Ovary (tissue), 9 donors: ENCODE data around the gene BIK. TPM values are rescaled to one million over a fixed set of nuclear protein-coding genes. Genes with fewer than 3 reads are reported as not detected.
A peak's percentile ranks its signal among the peaks of the same experiment; 100 is the strongest.
"Not testable (repeated sequence)": the region's sequence is repeated elsewhere in the genome, so short reads cannot be mapped to it uniquely, and the experiment has no call there.

Experiments used
- DNase-seq, 5 donors: peaks; one replicate each; pipeline ENCODE4 v3.0.0-alpha.2; 2019 to 2020
- H3K27ac ChIP-seq, 2 donors: fragments of 200-600 bp; one replicate each; pipeline versions ENCODE4 v1.5.1 to v1.8.0; 2019 to 2022
- H3K27me3 ChIP-seq: fragments of 200-600 bp; one replicate; pipeline ENCODE4 v1.8.0; 2022
- H3K36me3 ChIP-seq: fragments of 200-600 bp; sonication (generic); one replicate; pipeline ENCODE4 v1.5.1; 2019
- H3K4me1 ChIP-seq: one replicate; pipeline ENCODE4 v1.8.1; 2013; ENCODE audit warnings: mild to moderate bottlenecking, moderate library complexity; ENCODE audit not compliant: insufficient read depth
- H3K4me3 ChIP-seq: fragments of 200-600 bp; sonication (generic); one replicate; pipeline ENCODE4 v1.5.1; 2017
- H3K9me3 ChIP-seq, 2 donors: fragments of 200-600 bp in 1 of 2; sonication (generic) in 1 of 2; one replicate each; pipeline versions ENCODE4 v1.5.1 to v1.8.1; 2013 to 2019; ENCODE audit warnings: mild to moderate bottlenecking in 1 of 2, moderate library complexity in 1 of 2
- CTCF ChIP-seq, 3 donors: fragments of 450-650 bp in 2 of 3; fragments of 200-600 bp in 1 of 3; IDR thresholded peaks; one replicate each; pipeline versions ENCODE4 v1.5.1 to v1.8.0; 2016 to 2022; ENCODE audit warnings: antibody characterized with exemption in 3 of 3, mild to moderate bottlenecking in 1 of 3
- EP300 ChIP-seq: sonication (generic); formaldehyde crosslinking; IDR thresholded peaks from one replicate; pipeline ENCODE4 v1.6.1; 2017; ENCODE audit warnings: antibody characterized with exemption
- POLR2A ChIP-seq: fragments of 450-650 bp; IDR thresholded peaks from one replicate; pipeline ENCODE4 v1.6.1; 2017; ENCODE audit warnings: antibody characterized with exemption, mild to moderate bottlenecking, moderate library complexity
- WGBS, 3 donors: extraction: QIAGEN DNeasy Blood & Tissue Kit in 1 of 3; methylation state at CpG; one replicate each; pipeline versions ENCODE4 v1.1.5 to v1.1.7; 2013 to 2017; 5-methylcytosine and 5-hydroxymethylcytosine counted together
- intact Hi-C, 4 donors: fragments of 100-400 bp; cut with DNase I; formaldehyde crosslinking; loops; one replicate each; pipeline versions ENCODE4 v1.11.0 to v1.15.1; 2022 to 2023
- polyA plus RNA-seq, 2 donors: library from polyadenylated mRNA; stranded (reverse); fragments of 200-250 nt in 1 of 2; fragments of 350-450 nt in 1 of 2; fragmentation: Illumina TruSeq in 1 of 2; extraction: RNeasy Lipid Tissue Mini Kit (QIAGEN cat#74804) in 1 of 2; gene quantifications; one replicate each; pipeline ENCODE4 v1.2.3, GENCODE V29; 2013 to 2014
- total RNA-seq, 7 donors: library from RNA; depleted of rRNA in 2 of 7; stranded (reverse); fragments of >200 nt in 2 of 7; fragmentation: NEBNext Ultra II Directional in 3 of 7; extraction: Animal tissue kit (Norgen Biotek cat#: 25700) in 3 of 7; gene quantifications; one replicate each; pipeline versions ENCODE4 v1.1.0 to v1.2.4, GENCODE V29; 2016 to 2023
- donor health status: DM: no; HTN: no; CAD: no; lungs with moderate emphysema.
- donor health status: DM: no; HTN: no; CAD: no.
- donor health status: Bipolar disorder and iron deficiency.
- donor health status: DM: yes; HTN: yes; CAD: no.
- donor health status: DM: no; HTN: no; CAD: no.
- donor health status: DM: yes; HTN: yes; CAD: no.

BIK gene
- total and polyA plus RNA-seq, 9 donors = 0.31 to 15.2 (median 0.48) TPM; not detected in 4

GRCh38 chr22:43098356-43098755 lies 12.2 kb upstream of the BIK start:
- H3K4me1 ChIP-seq = peaks cover 12% of the 10 kb centered on the region
- DNase-seq = no peak
- H3K36me3 ChIP-seq = no peaks in the 10 kb centered on the region
- no peaks in the 10 kb centered on the region for H3K27me3 ChIP-seq
- WGBS, 3 donors = 74 to 85% (median 75%) methylated on average over 4 of the region's 4 CpGs
- no peak overlapping the region for H3K4me3 ChIP-seq
- intact Hi-C loops = loop anchor here in 1 of 4 donors (10.0 kb wide), 1 partner anchor 434 kb away; no protein-coding TSS in a partner anchor
- no peaks in the 10 kb centered on the region for H3K9me3 ChIP-seq
- TF ChIP-seq EP300 (no peak), CTCF (IDR thresholded peaks at IDR 0.05) (no peak), POLR2A (no peak)
- H3K27ac ChIP-seq = no peak overlapping the region

GRCh38 chr22:43099095-43099494 lies 11.5 kb upstream of the BIK start:
- no peaks in the 10 kb centered on the region for H3K9me3 ChIP-seq
- peaks cover 12% of the 10 kb centered on the region for H3K4me1 ChIP-seq
- no peaks in the 10 kb centered on the region for H3K27me3 ChIP-seq
- TF ChIP-seq EP300 (no peak), CTCF (IDR thresholded peaks at IDR 0.05) (no peak), POLR2A (no peak)
- no peak for DNase-seq
- H3K4me3 ChIP-seq = no peak overlapping the region
- H3K27ac ChIP-seq = no peak overlapping the region
- intact Hi-C loops = loop anchor here in 1 of 4 donors (10.0 kb wide), 1 partner anchor 434 kb away; no protein-coding TSS in a partner anchor
- no peaks in the 10 kb centered on the region for H3K36me3 ChIP-seq
- 77 to 80% (median 78%) methylated on average over 4 of the region's 4 CpGs for WGBS, 3 donors

GRCh38 chr22:43100225-43100624 lies 10.3 kb upstream of the BIK start:
- Histone ChIP-seq H3K27ac (no peak overlapping the region), H3K4me1 (peaks cover 12% of the 10 kb centered on the region), H3K27me3 (no peaks in the 10 kb centered on the region), H3K9me3 (no peaks in the 10 kb centered on the region), H3K4me3 (no peak overlapping the region), H3K36me3 (no peaks in the 10 kb centered on the region)
- no peak for DNase-seq
- WGBS, 3 donors = 57 to 70% (median 70%) methylated on average over 5 of the region's 5 CpGs
- intact Hi-C loops = no loop called here
- TF ChIP-seq POLR2A (no peak), CTCF (IDR thresholded peaks at IDR 0.05) (no peak), EP300 (no peak)

GRCh38 chr22:43101306-43101705 lies 9.2 kb upstream of the BIK start:
- TF ChIP-seq POLR2A = no peak
- no peak for TF ChIP-seq CTCF (IDR thresholded peaks at IDR 0.05)
- no peak for TF ChIP-seq EP300
- Histone ChIP-seq H3K4me1 (peaks cover 12% of the 10 kb centered on the region), H3K9me3 (no peaks in the 10 kb centered on the region), H3K4me3 (no peak overlapping the region), H3K27me3 (no peaks in the 10 kb centered on the region), H3K27ac (peak overlapping the region in 1 of 2 donors; percentile 43), H3K36me3 (no peaks in the 10 kb centered on the region)
- WGBS, 3 donors = 7 to 41% (median 16%) methylated on average over 7 of the region's 7 CpGs
- peak; percentile 50 to 77 (median 72) for DNase-seq
- intact Hi-C loops = no loop called here

- intact Hi-C loops, DNase-seq: not testable (repeated sequence)
- 49 to 71% (median 67%) methylated on average over 15 of the region's 15 CpGs for WGBS, 3 donors
Observed at GRCh38 chr22:43104056-43104625, 6.4 kb upstream of the BIK start.

GRCh38 chr22:43104950-43105349 lies 5.6 kb upstream of the BIK start:
- H3K27me3 ChIP-seq, H3K27ac ChIP-seq, DNase-seq, intact Hi-C loops, H3K36me3 ChIP-seq, H3K4me3 ChIP-seq, H3K9me3 ChIP-seq: not testable (repeated sequence)
- WGBS, 3 donors = 96 to 98% (median 98%) methylated on average over 3 of the region's 3 CpGs
- peaks cover 12% of the 10 kb centered on the region for H3K4me1 ChIP-seq

More at GRCh38 chr22:43104056-43104625, 6.4 kb upstream of the BIK start:
- not testable (repeated sequence) for H3K9me3 ChIP-seq, H3K27ac ChIP-seq, H3K36me3 ChIP-seq, H3K27me3 ChIP-seq, H3K4me3 ChIP-seq
- H3K4me1 ChIP-seq = peaks cover 12% of the 10 kb centered on the region
